Fibroblast of the aortic adventitia (primary cell): Measurements from ENCODE around the gene SPECC1L. TPM values are rescaled to one million over a fixed set of nuclear protein-coding genes. Genes with fewer than 3 reads are reported as not detected.

Experiments used
- DNase-seq: peaks from one replicate; pipeline ENCODE4 v3.0.0-alpha.2; 2010; ENCODE audit warnings: low read depth
- H3K4me3 ChIP-seq: 2 replicates; pipeline ENCODE4 v1.5.1; 2011; ENCODE audit warnings: low read depth, mild to moderate bottlenecking, control low read depth, low read length, moderate library complexity
- total RNA-seq: library from RNA; depleted of rRNA; stranded (reverse); fragments of >200 nt; gene quantifications from 2 replicates; pipeline ENCODE4 v1.2.3, GENCODE V29; 2012; ENCODE audit warnings: low replicate concordance
- TF ChIP-seq, protein P1 (sequence below): IDR thresholded peaks from 2 replicates; pipeline ENCODE4 v1.5.1; 2011; ENCODE audit warnings: mild to moderate bottlenecking, low read length, control low read depth, inconsistent platforms; ENCODE audit not compliant: insufficient read depth

Gene SPECC1L, protein sequence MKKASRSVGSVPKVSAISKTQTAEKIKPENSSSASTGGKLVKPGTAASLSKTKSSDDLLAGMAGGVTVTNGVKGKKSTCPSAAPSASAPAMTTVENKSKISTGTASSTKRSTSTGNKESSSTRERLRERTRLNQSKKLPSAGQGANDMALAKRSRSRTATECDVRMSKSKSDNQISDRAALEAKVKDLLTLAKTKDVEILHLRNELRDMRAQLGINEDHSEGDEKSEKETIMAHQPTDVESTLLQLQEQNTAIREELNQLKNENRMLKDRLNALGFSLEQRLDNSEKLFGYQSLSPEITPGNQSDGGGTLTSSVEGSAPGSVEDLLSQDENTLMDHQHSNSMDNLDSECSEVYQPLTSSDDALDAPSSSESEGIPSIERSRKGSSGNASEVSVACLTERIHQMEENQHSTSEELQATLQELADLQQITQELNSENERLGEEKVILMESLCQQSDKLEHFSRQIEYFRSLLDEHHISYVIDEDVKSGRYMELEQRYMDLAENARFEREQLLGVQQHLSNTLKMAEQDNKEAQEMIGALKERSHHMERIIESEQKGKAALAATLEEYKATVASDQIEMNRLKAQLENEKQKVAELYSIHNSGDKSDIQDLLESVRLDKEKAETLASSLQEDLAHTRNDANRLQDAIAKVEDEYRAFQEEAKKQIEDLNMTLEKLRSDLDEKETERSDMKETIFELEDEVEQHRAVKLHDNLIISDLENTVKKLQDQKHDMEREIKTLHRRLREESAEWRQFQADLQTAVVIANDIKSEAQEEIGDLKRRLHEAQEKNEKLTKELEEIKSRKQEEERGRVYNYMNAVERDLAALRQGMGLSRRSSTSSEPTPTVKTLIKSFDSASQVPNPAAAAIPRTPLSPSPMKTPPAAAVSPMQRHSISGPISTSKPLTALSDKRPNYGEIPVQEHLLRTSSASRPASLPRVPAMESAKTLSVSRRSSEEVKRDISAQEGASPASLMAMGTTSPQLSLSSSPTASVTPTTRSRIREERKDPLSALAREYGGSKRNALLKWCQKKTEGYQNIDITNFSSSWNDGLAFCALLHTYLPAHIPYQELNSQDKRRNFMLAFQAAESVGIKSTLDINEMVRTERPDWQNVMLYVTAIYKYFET
- 31.0 and 43.2 TPM in 2 replicates for total RNA-seq

DNA sequence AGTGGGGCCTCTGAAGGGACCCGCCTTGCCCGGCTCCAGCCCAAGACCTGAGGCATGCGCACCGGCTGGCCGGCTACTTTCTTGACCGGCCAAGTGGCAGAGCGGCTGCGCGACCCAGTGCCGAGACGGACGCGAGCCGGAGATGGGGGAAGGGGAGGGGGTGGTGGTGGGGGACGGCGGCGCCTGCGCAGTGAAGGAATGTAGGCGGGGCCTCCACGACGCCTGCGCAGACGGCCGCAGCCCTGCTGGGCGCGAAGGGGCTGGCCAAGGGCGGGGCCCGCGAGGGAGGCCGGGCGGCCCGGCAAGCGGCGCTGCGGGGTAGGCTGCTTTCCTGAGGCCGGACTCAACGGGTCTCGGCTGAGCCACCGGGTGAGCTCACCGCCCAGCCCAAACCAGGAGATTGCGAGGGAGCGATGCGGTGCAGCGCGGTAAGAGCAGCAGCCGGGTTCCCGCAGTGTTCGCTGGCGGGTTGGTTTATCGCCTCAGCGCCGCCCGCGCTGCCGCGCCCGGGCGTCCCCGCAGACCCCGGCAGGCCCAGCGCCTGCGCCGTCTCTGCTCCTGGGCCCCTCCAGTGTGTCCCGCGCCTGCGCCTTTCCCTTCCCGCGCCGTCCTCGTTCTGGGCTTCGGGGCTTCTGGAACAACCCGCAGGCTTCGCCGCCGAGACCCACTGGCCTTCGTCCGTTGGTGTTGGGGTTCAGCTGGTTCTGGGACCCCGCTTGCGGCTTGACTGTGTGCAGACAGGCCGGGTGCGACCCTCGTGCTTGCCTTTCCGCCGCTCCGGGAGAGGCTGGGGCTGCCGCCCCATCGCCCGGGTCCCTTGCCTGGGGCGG lies at the start of gene SPECC1L:
Gene SPECC1L (plus strand): TSS at position 276 of the 830 bp plus-strand sequence. CDS start 31,401 bp downstream, outside the sequence.
- peak; percentile 94 for DNase-seq
- peak within 1 kb of the TSS; percentile 95 for H3K4me3 ChIP-seq
- TF ChIP-seq, protein P1, sequence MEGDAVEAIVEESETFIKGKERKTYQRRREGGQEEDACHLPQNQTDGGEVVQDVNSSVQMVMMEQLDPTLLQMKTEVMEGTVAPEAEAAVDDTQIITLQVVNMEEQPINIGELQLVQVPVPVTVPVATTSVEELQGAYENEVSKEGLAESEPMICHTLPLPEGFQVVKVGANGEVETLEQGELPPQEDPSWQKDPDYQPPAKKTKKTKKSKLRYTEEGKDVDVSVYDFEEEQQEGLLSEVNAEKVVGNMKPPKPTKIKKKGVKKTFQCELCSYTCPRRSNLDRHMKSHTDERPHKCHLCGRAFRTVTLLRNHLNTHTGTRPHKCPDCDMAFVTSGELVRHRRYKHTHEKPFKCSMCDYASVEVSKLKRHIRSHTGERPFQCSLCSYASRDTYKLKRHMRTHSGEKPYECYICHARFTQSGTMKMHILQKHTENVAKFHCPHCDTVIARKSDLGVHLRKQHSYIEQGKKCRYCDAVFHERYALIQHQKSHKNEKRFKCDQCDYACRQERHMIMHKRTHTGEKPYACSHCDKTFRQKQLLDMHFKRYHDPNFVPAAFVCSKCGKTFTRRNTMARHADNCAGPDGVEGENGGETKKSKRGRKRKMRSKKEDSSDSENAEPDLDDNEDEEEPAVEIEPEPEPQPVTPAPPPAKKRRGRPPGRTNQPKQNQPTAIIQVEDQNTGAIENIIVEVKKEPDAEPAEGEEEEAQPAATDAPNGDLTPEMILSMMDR = no peak

DNA sequence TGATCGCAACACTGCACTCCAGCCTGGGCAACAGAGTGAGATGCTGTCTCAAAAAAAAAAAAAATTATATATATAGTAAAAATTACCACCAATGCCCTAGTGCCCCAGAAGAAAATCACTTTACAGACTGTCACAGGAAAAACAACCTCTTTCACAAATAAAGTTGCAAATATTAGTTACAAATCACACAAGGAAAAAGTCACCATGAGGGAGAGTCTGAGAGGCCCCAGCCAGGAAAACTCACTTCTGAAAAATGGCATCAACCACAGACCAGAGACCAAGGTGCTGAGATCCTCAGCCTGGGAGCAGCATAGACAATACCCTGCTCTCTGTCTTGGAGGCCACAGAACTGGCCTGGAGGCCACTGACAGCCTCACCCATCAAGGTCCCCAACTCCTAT lies 46.2 kb upstream of the SPECC1L start:
- no peak for DNase-seq
- TF ChIP-seq, protein P1 = no peak

DNA sequence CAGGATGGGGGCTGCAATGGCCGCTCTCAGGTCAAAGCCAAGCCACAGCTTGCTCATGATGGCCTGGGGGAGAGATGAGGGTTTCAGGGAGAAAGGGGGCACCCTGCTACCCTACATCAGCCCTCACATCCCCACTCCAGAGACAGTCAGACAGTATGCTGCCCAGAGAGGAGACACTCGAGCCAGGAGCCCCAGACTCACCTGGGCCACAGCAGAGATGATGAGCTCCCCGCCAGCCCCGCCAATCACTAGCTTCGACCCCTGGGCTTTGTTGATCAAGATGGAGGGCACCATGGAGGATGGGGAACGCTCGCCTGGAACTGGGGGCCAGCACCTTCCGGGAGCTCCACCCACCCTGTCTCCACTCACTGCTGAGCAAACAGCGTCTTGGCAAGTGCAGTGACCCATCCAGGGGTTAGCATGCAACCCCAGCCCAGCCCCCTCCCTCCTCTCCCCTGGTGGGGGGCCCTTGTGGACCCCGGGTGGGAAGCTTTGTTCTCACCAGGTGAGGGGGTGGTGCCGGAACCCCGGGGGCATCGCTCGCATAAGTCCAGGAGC lies 45.5 kb upstream of the SPECC1L start:
- no peak for DNase-seq
- no peak overlapping the region for H3K4me3 ChIP-seq
- TF ChIP-seq, protein P1 = no peak

More for the DNA sequence above, 46.2 kb upstream of the SPECC1L start:
- H3K4me3 ChIP-seq = no peak overlapping the region

DNA sequence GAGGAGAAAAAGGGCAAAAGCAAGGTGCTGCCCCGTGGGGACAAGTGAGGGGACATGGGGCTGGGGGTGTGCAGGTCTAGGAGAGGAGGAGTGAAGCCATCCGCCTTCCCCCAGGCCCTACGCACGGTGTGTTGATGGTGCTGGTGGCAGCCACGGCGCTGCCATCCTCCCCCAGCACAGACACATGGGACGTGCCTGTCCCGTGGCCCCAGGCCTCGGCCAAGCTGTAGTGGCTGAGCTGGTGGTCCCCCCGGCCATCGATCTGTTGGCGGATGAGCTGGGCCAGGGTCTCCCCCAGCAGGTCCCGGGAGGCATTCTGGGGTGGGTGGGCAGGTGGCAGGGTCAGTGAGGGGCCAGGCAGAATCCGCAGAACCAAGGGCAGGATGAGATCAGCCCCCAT lies 44.7 kb upstream of the SPECC1L start:
- TF ChIP-seq, protein P1 = no peak
- no peak for DNase-seq
- no peak overlapping the region for H3K4me3 ChIP-seq

DNA sequence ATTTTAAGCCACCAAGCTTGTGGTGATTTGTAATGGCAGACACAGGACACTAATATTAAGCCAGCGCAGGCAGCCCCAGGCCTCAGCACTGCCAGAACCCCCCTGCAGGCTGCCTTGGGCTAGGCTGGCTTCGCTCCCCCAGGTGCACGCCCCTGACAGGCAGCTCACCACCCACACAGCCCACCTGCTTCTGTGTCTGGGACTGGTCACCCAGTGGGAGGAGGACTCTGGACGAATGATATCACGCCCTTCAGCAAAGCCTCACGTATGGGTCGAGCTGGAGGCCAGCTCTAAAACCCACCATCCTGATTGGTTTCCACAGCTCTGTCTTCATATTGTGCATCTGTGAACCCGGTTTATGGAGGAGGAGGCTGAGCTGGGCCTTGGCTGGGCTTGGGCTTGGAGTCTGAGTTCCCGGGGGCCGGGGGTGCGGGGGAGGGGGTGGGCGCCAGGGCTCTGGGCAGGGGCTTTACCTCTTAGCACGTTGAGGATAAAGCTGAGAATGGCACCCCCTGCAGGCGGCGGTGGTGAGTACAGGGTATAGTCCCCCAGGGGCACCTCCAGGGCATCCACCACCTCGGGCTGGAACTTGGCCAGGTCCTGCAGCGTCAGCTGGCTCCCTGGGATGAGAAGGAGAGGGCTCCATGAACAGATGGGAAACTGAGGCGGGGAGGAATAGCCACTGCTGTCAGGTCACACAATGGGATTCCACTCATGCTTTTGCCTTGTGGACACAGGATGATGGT lies 39.5 kb upstream of the SPECC1L start:
- DNase-seq = no peak
- TF ChIP-seq, protein P1 = peak; percentile 19
- H3K4me3 ChIP-seq = no peak overlapping the region
